GM13976 (cell line): ENCODE results near the gene USP28.

Experiments
- DNase-seq: peaks from one replicate; pipeline ENCODE4 v3.0.0; 2012; ENCODE audit warnings: low spot score
- in situ Hi-C: fragments of 300-500 bp; cut with MboI; formaldehyde crosslinking; loops from one replicate; pipeline ENCODE4 v1.12.0; 2022; ENCODE audit warnings: low sequenced_read_pairs, mixed read lengths, inconsistent platforms; ENCODE audit not compliant: unreplicated experiment
- TF ChIP-seq, protein P1 (sequence below): IDR thresholded peaks from 2 replicates; pipeline ENCODE4 v1.5.1; 2012; ENCODE audit warnings: borderline replicate concordance, mild to moderate bottlenecking; ENCODE audit not compliant: insufficient read depth; ENCODE audit errors: extremely low read depth, missing control alignments, control extremely low read depth

Gene USP28

DNA sequence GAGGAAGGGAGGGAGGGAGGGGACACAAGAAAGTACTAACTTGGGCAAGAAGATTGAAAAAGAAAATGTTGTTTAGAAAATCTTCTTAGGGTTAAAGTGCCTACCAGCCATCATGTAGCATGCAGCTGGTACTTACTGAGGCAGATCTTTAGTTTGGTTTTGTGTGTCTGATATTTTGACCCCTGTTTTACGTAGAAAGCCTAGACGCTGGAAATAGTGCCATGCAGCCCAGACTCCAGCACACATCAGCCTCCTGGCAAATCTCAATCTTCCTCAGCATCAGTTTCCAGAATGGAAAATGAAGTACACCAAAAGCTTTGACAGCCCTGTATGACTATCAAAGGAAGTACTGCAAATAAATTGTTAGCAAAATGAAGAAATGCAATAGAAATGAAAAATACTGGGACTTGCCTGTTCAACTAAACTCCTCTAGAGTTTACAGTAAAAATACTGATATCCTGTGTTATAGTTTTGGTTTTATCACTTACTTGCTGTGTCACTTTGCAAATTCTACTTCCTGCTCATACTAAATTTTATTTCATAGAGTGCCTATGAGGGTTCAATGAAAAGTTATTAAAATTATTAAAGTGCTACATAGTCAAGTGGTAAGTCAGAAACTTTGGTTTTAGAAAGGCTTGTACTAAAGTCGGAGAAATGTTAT, 7.4 kb downstream of the USP28 start:
- in situ Hi-C loops = no loop called here
- TF ChIP-seq, protein P1, sequence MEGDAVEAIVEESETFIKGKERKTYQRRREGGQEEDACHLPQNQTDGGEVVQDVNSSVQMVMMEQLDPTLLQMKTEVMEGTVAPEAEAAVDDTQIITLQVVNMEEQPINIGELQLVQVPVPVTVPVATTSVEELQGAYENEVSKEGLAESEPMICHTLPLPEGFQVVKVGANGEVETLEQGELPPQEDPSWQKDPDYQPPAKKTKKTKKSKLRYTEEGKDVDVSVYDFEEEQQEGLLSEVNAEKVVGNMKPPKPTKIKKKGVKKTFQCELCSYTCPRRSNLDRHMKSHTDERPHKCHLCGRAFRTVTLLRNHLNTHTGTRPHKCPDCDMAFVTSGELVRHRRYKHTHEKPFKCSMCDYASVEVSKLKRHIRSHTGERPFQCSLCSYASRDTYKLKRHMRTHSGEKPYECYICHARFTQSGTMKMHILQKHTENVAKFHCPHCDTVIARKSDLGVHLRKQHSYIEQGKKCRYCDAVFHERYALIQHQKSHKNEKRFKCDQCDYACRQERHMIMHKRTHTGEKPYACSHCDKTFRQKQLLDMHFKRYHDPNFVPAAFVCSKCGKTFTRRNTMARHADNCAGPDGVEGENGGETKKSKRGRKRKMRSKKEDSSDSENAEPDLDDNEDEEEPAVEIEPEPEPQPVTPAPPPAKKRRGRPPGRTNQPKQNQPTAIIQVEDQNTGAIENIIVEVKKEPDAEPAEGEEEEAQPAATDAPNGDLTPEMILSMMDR = no peak

DNA sequence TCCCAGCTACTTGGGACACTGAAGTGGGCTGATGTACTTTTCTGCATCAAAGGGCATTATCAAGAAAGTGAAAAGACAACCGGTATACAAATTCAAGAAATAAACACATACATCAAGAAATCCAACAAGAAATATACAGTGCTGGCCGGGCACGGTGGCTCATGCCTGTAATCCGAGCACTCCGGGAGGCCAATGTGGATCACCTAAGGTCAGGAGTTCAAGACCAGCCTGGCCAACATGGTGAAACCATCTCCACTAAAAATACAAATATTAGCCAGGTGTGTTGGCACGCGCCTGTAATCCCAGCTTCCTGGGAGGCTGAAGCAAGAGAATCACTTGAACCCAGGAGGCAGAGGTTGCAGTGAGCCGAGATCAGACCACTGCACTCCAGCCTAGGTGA, 9.5 kb downstream of the USP28 start:
- no peak for DNase-seq
- TF ChIP-seq, protein P1 = no peak
- in situ Hi-C loops = no loop called here

More for the DNA sequence above, 7.4 kb downstream of the USP28 start:
- no peak for DNase-seq

DNA sequence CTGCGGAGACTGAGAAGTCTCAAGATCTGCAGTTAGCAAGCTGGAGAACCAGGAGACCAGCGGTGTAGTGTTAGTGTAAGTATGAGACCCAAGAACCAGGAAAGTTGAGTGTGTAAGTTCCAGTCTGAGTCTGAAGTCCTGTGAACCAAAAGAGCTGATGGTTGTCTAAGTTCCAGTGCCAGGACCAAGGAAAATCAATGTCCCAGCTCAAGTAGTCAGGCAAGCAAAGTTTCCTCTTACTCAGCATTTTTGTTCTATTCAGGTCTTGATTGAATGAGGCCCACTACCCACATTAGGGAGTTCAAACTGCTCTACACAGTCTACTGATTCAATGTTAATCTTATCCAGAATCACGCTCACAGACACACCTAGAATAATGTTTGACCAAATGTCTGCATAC, 11.0 kb downstream of the USP28 start:
- TF ChIP-seq, protein P1 = no peak
- no peak for DNase-seq
- in situ Hi-C loops = no loop called here

DNA sequence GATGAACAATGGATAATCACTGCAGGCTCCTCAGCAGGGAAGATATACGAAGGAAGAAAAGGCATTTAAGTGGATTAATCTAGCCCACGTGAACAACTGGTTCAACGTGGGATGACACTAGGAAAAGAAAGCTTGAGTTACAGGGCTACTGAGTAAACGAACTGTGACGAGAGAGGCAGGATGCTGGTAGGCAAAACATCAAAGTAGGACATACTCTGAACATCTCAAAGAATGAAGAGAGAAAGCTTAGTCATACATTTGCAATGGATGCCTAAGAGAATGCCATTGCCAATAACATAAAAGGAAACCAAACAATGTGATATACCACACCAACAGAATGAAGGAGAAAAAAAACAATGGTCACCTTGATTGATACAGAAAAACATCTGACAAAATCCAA, 12.9 kb downstream of the USP28 start:
- DNase-seq = no peak
- TF ChIP-seq, protein P1 = no peak
- in situ Hi-C loops = no loop called here

DNA sequence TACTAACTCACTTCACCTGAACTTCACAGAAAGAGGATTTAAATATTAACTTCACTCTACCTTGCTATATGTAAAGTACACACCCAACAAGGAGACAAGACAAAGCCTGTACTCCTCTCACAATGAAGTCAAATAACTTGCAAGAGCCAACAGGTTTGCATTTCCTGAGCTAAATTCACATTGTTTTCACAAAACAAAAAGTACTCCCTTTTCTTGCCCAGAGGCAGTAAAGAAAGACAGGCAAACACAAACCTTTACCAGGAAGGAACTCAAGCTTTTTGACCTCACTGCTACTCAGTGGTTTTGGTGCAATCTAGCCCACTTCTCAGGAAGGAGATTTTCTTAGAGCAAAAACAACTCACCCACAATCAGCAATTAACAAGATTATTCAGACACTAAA, 15.7 kb downstream of the USP28 start:
- peak; percentile 39 for DNase-seq
- TF ChIP-seq, protein P1 = no peak
- in situ Hi-C loops = no loop called here

DNA sequence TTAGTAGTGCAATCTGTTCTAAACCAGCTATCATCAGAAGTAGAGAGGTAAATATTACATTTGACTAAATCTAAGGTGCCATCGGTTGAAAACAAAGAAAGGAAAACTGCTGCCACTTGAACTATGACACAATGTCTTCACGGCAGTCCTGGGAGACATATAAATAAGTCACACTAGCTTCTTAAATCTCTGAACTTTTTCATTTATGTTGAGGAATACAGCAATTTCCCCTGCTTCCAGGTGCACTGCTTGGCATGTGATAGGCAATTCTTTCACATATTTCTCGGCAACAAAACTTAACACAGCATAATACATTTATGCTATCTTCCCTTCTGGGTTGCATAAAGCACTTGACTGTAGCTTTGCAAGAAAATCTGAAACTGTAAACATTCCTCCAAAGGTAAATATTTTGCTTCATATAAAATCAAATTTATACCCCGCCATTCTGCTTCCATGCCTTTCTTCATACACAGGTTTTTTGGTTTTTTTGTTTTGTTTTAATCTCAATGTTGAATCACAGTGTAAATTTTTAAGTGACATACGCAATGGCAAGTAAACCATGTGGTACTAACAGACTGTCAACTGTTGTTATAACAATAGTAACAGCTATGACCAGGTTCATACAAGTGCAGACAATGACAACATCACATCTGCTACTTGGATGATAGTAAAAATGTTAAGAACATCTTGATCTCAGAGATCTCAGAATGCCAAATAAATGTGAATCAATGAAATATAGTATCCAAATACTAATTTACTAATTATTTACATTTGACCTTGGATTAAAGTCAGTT, 18.2 kb downstream of the USP28 start:
- in situ Hi-C loops = no loop called here
- DNase-seq = no peak
- TF ChIP-seq, protein P1 = no peak
